Astrocyte of the spinal cord (primary cell): ENCODE measurements around the gene NCOA5.

Experiments
- DNase-seq: peaks from one replicate; pipeline ENCODE4 v3.0.0; 2011; ENCODE audit warnings: low read depth, low spot score
- H3K4me3 ChIP-seq: 2 replicates; pipeline ENCODE4 v1.5.1; 2011; ENCODE audit warnings: low read depth, mild to moderate bottlenecking, low read length, moderate library complexity
- CTCF ChIP-seq: IDR thresholded peaks from 2 replicates; pipeline ENCODE4 v1.5.1; 2012; ENCODE audit warnings: low read depth, mild to moderate bottlenecking, low read length, inconsistent platforms
- in situ Hi-C: cut with HindIII; loops from 2 replicates; pipeline ENCODE4 v1.10.0; 2017; ENCODE audit warnings: low sequenced_read_pairs

NCOA5 gene

GRCh38 chr20:46077642-46078305 is 12.0 kb downstream of the NCOA5 start:
- no peak for TF ChIP-seq CTCF
- DNase-seq, result no peak
- no peak overlapping the region for H3K4me3 ChIP-seq
- in situ Hi-C loops, result no loop called here

- no peak for DNase-seq
- TF ChIP-seq CTCF, result no peak
- H3K4me3 ChIP-seq, result no peak overlapping the region
- in situ Hi-C loops, result no loop called here
Observed at GRCh38 chr20:46076806-46077205, 13.0 kb downstream of the NCOA5 start.

- TF ChIP-seq CTCF, result no peak
- in situ Hi-C loops, result no loop called here
- no peak overlapping the region for H3K4me3 ChIP-seq
- no peak for DNase-seq
Observed at GRCh38 chr20:46074006-46074405, 15.8 kb downstream of the NCOA5 start.

GRCh38 chr20:46073443-46073842 is 16.3 kb downstream of the NCOA5 start:
- in situ Hi-C loops, result no loop called here
- DNase-seq, result no peak

GRCh38 chr20:46073024-46073423 is 16.7 kb downstream of the NCOA5 start:
- TF ChIP-seq CTCF, result no peak
- in situ Hi-C loops, result no loop called here
- no peak overlapping the region for H3K4me3 ChIP-seq
- DNase-seq, result no peak

More at GRCh38 chr20:46073443-46073842, 16.3 kb downstream of the NCOA5 start:
- TF ChIP-seq CTCF, result no peak
- H3K4me3 ChIP-seq, result no peak overlapping the region

GRCh38 chr20:46071573-46071972 is 18.2 kb downstream of the NCOA5 start:
- TF ChIP-seq CTCF, result no peak
- in situ Hi-C loops, result no loop called here
- no peak overlapping the region for H3K4me3 ChIP-seq
- DNase-seq, result no peak
